OCI-M1 (cell line): ENCODE data around the gene BTG3.

ENCODE experiments used
- DNase-seq: peaks from one replicate; lab custom pipeline; 2025; lab: John Stamatoyannopoulos, UW

The BTG3 gene, protein sequence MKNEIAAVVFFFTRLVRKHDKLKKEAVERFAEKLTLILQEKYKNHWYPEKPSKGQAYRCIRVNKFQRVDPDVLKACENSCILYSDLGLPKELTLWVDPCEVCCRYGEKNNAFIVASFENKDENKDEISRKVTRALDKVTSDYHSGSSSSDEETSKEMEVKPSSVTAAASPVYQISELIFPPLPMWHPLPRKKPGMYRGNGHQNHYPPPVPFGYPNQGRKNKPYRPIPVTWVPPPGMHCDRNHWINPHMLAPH

DNA sequence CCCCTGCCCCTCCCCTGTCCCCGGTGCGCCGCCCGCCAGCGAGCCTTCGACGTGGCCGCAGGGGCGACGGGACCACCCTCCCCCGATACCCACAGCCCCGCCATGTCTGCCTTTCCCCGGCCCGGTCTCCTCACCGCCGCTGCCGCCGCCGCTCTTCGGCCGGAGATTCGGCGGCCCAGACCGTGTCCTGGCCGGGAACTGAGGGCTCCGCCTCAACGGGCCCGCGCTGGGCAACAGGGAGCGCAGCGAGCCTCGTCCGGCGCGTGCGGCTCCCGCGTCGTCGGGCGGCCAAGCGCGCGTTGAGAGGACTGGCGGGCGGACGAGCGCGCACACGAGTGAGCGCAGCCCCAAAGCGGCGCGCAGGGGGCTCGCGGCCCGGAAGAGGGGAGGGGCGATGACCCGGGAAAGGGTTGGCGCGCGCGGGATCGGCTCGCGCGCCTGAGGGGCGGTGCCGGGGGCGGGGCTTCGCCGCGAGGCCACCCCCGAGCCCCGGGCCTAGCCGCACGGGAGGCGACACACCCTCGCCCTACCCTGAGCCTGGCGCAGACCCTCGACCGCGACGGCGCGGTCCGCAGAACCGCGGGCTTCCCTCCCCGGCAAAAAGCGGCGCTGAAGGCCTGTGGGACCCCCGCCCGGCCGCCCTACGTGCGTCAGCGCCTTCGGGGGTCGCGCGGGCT is at the start of gene BTG3:
BTG3 (minus strand) TSS at position 337 of the 677 bp plus-strand sequence. CDS start 3,757 bp downstream, outside the sequence.
- DNase-seq = peak; percentile 83

DNA sequence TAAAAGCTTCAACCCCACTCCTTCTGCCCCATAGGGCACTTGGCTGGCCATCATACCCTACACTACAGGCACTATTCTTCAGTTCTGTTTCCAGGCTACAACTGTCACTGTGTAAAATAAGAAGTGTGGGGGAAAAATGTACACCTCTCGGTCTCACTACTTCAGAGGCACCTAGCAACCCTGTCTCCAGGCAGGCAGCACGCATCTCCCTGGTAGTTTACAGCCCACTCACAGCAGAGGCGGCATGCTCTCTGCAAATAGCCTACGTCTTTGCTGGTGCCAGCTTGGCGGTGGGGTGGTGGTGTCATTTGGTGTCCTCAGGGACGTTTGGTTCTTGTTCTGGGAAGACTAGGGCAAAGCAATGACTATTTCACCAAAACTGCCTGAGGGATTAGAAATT is 48.2 kb upstream of the BTG3 start:
- DNase-seq = no peak

DNA sequence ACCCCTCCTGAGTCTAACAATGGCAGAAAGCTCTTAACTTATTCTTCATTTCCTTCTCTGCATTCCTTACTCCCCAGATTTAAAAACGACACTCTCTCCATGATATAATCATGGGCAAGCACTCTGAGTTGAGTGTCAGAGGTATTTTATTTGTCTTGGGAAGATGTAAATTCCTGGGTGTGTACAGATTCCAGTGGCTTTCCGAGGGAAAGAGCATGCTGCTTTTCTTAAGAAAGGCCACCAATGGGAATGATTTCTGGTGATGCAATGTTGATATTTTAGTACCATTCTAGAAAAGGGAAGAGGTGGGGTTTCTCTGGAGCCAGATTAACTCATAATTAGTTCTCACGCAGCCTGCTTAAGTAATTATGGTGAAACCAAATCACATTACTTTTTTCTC is 47.8 kb upstream of the BTG3 start:
- peak; percentile 60 for DNase-seq

DNA sequence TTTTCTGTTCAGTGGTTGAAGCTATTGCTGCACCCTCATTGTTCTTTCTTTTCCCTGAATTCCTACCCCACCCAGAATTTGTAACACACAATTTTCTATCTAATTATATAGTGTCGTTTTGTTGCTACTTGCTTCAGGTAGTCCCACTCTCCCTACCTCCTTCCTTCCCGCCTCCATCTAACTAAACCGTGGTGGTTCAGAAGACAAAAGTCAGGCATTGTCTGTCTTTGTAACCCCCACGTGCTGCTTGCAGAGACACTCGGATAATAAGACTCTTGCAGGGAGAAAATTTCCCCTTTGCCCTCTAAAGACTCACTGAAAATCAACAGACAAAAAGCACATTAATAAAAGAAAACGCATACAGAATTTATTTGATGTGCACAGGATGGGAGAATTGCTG is 46.2 kb upstream of the BTG3 start:
- DNase-seq = no peak

DNA sequence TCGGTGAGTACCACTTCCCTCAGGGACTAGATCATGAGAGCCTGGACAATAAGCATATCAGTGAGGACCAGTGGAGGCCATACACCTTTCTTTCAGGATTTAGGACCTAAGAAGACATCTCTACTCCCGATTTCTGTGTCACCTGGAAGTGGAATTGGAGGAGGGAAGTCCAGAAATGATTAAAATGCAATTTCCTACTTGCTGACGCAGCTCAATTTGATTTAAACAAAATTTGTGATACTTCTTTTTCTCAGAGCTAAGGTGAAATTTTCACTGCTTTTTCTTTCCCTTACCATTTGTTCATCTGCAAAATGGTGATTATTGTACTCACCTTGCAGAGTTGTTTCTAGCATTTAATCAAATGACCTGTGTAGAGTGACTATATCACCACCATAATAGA is 38.8 kb upstream of the BTG3 start:
- DNase-seq = no peak

DNA sequence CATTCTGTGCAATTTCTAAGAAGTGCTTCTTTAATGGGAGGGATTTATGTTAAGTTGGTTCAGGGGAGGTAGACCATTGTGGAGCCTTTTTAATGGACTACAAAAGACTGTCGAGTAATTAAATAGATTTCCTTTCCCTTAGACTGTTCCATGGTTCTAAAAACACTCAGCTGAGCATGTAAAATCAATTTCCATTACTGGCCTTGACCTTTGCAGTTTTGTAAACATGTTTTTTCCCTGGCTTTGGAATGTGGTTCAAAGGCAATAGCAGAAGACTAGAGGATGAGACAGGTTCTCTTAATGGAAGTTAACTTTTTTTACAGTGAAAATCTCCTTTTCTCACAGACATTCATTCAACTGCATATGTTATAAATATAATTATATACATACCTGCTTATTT is 37.6 kb upstream of the BTG3 start:
- DNase-seq = no peak

DNA sequence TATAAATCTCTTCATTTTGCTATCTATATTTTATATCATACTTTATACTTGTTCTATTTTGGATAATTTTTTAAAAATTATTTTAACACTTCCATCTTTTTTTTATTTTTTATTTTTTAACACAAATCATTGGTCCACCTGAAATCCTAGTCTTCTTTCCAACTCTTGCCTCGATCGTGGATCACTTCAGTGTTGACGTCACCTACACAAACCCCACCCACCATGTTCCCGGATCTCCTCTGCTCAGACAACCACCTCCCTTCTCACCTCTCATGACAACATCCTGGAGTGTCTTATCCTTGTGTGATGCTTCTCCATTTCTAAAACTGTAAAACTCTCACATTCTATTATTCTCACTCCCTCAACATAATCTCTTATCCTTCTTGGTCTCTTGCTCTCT is 34.1 kb upstream of the BTG3 start:
- no peak for DNase-seq

DNA sequence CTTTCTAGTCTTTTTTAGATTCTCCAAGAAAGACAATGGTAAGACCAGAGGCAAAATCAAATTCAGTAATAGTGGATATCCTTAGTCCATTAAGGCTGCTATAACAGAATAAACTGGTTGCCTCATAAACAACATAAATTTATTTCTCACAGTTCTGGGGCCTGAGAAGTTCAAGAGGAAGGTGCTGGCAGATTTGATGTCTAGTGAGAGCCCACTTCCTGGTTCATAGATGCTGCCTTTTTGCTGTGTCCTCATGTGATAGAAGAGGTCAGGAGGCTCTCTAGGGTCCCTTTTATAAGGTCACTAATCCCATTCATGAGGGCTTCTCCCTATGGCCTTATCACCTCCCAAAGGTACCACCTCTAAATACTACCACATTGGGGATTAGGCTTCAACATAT is 31.5 kb upstream of the BTG3 start:
- DNase-seq = no peak

DNA sequence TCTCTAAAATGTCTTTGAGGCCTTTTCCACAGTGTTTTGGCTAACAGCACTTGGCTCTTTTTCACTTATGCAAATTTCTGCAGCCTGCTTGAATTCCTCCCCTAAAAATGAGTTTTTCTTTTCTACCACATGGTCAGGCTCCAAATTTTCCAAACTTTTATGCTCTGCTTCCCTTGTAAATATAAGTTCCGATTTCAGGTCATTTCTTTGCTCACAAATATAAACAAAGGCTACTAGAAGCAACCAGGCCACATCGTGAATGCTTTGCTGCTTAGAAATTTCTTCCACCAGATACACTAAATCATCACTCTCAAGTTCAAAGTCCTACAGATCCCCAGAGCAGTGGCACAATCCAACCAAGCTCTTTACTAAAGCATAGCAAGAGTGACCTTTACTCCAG is 28.1 kb upstream of the BTG3 start:
- DNase-seq = no peak

DNA sequence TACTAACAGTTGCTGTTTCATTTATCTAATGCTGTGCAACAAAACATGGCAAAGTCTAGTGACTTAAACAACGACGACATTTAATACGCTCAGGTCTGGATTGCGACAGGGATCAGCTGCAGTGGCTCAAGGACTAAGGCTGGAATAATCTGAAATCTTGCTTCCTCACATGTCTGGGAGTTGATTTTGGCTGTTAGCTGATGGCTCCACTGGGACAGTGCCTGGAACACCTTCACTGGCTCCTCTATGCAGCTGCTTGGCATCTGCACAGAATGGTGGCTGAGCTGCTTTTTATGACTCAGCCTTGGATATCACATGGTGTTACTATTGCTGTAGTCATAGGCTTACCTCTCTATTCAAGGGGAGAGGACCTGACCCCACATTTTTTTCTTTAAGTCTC is 24.0 kb upstream of the BTG3 start:
- DNase-seq = no peak

DNA sequence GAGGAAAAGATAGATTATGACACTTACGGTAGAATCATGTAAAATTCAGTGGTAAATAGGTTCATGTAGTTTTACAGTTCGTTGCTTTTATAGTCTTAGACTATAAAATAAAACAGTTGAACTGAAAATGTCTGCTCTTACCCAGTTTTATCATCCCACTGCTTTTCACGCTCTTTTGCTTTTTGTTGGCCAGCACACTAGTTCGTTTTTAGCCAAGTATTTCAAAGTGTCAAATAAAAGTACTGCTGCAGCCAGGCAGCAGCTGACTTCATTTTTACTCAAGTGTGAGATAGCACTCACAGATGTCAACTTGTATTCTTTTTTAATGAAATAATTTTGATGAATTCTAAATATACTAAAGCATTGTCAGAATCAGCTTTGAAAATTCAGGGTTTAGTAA is 18.5 kb upstream of the BTG3 start:
- DNase-seq = no peak

DNA sequence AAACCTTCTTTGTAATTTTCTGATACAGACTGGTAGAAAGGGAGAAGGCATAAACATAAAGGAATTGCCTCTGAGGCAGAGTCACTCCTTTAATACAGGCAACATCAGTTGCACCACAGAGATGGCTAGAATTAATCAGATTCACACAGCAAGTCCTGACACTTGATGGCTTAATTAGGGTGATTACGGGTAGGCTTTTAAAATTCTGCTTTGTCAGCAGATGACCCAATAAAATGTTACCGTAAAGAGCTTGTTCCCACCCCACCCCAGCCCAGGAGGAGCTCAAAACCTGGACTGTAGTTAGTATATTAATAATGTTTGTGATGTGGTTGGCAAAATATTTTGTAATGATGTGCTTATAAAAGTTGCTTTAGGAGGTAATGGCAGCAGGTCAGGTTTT is 9.3 kb upstream of the BTG3 start:
- no peak for DNase-seq

DNA sequence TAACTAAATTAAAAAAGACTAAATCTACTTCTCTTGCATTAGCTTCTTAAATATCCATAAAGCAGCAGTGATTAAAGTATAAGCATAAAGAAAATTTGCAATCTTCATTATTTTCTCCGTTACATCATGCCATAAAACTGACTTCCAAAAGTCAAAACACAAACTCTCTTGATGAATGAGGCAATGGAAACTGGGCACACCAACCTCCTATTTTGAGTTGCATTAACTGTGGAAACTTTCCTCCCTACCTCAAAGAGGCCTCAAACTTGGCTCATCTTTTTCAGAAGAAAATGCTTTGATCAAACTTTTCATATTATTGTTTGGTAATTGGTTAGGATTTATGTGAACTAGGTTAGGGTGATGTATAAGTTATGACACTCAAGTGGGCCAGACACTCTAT is 4.1 kb upstream of the BTG3 start:
- DNase-seq = no peak

DNA sequence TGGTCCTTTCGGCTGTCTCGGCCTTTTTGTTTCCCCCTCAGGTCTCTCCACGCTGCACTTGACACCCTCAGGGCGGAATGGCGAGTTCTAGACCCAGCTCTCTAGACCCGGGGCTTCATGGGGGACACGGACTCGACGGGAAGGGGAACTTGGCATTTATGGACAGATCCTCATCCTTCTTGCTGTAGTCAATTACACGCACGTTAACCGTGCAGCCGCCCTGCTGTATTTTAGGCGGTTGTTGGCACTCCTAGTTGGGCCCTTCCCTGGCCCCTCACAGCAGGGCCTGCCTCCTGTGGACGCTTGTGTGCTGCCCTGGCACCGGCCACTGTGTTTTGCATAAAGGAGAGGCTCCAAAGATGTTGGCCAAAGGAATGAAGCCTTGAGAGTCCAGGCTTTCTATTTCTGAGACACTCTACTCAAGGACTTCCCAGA is 558 bp upstream of the BTG3 start:
- DNase-seq = no peak

DNA sequence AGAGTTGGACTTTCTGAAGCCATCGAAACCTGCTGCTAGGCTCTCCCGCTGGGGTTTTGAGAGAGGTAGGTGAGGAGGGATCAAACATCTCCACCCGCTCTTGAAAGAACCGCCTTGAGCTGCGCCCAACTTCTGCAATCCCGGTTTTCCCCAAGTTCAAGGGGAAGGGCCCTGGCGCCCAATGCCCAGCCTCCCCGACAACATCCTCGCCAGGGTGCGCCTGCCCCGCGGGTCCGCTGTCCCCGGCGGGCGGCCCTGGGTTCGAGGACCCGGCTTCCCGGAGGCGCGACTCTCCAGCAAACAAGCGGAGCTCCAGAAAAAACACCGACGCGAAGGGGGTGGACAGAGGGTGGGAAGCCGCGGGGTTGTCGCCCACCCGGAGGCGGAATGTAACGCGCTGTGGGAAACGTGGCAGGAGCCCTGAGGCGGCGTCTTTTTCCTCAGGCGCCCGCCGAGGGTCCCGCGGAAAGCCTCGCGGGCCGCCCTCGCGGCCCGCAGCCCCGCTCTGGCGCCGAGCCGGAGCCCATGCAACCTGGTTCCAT is 607 bp downstream of the BTG3 start:
- no peak for DNase-seq

DNA sequence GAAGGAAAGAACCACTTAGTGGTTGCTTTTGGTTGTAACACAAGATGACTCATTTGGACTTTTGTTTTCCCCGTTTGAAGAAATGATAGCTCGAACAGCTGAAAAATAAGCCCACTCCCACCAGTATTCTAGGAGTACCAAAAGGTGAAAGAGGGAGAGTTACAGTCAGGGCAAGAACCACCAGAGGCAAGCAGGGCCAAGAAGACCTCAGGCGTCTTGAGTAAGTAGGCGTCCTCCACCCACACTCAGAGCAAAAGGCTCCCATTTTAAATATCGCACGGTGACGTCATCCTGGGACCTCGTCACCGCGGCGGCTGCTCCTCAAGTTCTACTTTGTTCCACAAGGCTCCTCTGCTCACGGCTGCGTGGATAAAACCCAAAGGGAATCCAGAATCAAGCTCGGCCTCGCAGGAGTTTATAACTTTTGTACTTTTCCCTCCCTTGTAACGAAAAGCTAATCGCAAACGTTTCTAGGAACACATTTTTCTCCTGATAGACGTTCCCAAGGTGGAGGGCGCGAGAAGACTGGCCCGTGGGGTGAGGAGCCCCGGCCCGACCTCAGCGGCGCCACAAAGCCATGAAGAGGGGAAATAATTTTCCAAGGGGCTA is 1.2 kb downstream of the BTG3 start:
- peak; percentile 88 for DNase-seq

DNA sequence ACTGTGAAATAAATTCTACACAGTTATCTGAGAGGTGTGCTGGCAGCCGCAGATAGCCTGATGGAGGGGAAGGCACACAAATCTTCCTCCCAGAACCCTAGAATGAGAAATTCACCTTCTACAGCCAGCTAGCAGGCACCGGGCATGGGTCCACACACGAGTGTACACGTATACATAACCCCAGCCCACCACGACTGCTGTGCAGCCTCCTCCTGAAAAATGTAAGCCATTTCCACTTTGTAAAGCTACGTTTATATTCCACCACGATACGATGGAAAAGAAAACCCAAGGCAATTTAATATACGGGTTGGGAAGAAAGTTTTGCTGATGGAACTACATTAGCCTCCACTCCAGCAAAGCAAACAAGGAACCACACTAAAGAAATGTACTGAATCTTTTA is 1.8 kb downstream of the BTG3 start:
- DNase-seq = peak; percentile 72

DNA sequence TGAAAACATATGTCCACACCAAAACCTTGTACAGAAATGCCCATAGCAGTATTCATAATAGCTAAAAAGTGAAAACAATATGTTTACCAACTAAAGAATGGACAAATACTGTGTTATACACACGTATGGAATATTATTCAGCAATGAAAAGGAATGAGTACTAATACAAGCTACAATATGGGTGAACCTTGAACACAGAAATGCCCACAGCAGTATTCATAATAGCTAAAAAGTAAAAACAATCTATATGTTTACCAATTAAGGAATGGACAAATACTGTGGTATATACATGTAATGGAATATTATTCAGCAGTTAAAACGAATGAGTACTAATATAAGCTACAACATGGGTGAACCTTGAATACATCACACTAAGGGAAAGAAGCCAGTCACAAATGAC is 3.0 kb downstream of the BTG3 start:
- DNase-seq = no peak

DNA sequence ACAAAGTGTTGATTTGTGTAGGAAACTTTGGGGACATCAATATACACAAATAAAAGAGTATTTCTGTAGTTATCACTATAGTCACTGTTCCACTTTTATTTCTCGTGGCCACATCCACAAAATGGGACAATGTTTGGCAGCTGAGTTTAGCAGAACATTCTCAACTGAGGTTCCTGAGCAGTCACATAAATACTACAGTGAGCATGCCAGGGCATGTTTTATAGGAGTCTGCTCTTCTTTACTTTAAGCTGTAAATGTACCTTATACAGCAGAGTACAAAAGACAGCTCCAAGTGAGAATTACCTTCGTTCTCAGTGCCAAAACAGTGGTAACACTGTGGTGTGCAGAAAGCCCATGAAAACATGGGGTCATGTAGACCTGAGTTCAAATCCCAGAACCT is 5.0 kb downstream of the BTG3 start:
- no peak for DNase-seq

DNA sequence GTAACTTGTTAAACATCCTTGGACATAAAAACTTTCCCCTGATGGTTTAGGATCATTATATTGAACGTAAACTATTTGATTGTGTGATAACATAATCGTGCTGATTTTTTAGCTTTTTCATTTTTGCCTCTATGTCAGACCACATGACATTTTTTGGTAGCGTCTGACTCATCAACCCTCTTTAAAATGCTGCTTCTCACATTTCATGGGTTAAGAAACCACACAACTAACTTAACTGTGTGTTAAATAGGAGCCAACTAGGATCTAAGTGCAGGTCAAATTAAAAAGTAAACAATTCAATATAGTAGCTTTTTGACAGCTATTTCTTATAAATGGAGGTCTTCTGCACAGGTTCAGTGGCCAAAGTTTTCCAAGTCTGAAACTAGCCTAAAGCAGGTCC is 9.8 kb downstream of the BTG3 start:
- DNase-seq = no peak

DNA sequence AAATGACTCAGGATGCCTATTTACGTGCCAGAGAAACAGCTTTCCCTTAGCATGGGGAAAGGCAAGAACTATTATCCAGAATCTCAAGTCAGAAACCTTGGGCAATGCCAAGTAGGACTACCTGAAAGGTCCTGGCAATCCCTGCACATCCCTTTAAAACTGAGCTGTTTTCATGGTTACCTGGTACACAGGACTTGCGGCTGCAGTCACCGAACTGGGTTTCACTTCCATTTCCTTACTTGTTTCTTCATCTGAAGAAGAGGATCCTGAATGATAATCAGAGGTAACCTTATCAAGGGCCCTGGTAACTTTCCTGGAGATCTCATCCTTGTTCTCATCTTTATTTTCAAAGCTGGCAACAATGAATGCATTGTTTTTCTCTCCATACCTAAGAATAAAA is 14.3 kb downstream of the BTG3 start:
- DNase-seq = no peak

DNA sequence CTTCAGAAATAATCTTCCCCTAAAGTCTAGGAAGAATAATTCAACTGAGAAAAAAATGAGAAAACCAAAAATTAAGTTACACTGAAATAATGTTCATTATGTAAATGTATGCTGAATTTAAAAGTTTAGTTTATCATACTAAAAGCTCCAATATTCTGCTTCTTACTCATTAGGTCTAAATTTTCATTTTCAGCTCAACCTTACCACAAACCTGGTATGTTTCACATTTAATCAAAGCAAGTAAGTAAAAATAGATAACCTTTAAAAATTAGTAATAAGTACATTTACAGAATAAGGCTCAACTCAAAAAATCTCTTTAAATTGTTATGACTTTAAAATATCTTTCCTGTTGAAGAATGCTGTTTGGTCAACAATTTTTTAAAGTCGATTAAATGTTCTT is 15.0 kb downstream of the BTG3 start:
- no peak for DNase-seq

DNA sequence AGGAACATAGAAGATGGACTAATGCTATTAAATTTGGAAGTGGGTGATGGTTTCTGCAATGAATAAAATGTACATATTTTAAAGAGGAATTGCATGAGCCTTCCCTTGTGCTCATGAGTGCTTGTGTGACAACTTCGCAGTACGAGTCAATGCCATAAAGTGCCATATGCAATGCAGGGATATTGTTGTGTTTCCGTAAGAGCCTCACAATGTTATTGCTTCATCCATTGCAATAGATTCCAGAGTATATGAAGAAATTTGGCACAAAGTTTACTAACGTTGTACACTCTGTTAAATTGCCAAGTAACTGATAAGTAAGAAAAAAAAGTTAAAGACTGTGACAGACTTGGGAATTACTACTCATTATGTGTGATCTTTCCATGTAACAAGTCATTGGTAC is 22.3 kb downstream of the BTG3 start:
- DNase-seq = no peak
